Activated T-helper 1 cell treated with Interleukin-2 at 50 U/mL for 16 hours (primary cell): ENCODE data around the gene FYB1.
"Not testable (repeated sequence)": the region's sequence is repeated elsewhere in the genome, so short reads cannot be mapped to it uniquely, and the experiment has no call there.

ENCODE experiments used
- DNase-seq: peaks from one replicate; pipeline ENCODE4 v3.0.0-alpha.2; 2020; ENCODE audit warnings: low read depth

The FYB1 gene

DNA sequence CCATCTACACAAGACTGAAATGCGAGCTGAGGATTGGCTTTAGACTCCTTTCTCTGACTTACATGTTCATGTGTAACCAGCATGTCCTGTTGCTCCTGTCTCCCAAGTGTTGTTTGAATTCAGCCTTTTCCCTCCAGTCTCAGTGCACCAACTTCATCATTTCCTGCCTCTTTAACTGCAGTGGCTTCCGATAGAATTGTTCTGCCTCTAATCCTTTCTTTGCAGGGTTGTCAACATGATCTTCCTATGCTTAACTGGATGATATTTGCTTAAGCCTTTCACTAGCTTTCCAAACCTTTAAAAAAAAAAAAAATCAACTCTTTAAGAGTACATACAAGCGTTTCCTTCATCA is 6.7 kb upstream of the FYB1 start:
- DNase-seq = no peak

DNA sequence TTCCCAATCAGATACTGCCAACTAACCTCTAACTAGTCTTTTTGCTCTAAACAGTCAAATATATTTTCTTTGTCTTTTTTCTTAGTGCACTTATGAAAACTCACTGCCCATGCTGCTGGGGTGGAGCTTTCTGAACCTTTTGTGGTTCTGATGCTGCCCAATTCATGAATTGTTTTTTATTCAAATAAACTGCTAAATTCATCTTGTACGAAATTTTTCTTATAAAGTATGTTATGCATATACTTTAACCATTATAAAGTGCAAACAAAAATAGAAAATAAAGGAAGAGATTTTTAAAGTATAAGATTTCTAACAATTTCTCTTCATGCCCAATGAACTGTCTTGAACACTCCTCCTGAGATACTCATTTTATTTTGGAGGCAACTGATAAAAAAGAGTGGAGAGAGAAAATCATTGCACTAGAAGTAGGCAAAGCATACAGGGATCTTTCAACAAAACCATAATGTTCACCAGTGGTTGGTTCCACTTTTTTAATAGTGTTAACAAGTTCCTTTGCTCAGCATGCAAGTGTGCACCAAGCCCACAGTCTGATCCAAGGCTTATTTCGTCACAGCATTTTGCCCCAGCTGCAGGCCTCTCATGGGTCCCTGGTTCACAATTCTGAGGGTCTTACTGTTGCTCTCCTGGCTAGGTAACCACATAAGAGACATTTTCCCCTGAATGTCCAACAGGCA is 6.2 kb upstream of the FYB1 start:
- no peak for DNase-seq

DNA sequence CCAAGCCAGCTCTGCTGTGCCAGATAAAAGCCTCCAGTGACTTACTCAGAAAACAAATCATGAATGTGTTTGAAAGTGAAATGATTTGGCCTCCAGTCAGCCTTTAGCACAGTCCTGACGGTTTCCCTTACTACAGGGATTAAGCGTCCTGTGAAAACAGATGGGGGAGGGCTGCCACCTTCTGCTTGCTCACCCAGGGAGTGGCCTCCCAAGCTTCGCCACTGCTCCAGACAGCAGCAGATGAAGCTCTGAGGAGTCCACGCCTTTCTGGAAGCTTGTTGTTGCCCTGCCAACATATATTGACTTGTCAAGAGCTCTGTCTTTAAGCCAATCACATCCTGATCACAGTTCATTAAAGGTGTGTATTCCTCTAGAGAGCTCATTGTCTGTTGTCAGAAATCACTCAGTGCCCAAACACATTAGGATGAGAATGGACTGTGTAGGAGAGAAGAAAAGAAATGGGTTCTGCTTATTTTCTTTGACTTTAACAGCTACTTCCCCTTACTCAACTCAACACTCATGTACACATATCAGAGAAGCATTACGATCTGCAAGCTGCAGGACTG is 4.9 kb upstream of the FYB1 start:
- DNase-seq = no peak

DNA sequence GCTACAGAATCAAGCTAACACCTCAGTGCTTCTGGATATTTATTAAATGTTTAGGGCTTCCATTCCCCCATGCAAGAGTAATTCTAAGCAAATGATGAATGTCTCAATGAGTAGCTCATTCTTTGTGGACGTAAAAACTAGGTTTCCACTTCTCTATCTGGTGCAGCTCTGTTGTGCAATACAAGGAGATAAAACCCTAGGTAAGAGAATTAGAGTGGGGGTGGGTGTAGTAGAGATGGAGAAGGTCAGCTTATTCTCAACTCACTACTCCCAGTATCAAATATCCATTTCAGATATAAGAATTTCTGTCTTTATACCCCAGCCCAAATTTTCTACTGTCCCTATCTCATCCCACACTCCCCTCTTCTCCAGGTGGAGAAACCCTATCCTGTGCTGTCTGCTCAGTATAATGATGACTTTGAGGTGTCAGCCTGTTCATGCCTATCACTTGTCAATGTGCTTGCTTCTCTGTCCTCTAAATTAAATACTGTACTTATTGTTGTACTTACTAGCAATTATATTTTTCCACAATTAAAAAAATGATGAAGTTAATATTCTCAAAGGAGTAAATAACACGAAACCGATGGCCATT is 4.3 kb upstream of the FYB1 start:
- DNase-seq = no peak

DNA sequence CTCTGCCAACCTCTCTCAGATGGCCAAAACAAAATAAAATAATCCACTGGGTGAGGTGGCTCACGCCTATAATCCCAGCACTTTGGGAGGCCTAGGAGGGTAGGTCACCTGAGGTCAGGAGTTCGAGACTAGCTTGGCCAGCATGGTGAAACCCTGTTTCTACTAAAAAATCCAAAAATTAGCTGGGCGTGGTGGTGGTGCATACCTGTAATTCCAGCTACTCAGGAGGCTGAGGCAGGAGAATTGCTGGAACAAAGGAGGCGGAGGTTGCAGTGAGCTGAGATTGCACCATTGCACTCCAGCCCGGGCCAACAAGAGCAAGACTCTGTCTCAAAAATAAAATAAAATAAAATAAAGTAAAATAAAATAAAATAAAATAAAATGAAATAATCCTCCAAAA is 2.3 kb upstream of the FYB1 start:
- not testable (repeated sequence) for DNase-seq

DNA sequence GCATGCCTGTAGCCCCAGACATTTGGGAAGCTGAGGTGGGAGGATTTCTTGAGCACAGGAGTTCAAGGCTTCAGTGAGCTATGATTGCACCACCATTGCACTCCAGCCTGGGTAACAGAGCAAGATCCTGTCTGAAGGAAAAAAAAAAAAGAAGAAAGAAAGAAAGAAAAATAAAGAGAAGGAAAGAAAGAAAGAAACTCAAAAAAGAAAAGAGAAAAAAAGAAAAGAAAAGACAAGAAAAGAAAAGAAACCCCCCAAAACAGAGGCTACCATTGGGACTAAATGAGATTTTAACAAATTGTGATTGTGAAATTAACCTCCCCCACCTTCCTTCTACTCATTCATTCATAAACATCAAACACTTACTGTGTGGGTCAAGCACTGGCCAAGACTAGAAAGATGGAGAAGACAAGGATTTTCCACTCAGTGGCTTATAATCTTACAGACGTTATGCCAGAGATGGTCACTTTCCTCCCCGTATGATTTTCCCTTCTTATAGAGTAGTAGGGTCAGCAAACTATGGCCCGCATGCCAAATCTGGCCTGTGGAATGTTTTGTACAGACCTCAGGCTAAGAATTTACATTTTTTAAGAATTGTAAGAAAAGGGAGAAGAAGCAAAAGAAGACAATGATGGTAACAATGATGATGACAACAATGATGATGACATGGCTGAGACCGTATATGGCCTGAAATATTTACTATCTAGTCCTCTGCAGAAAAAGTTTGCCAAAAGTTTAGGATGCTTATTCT is 1.1 kb upstream of the FYB1 start:
- DNase-seq = no peak

DNA sequence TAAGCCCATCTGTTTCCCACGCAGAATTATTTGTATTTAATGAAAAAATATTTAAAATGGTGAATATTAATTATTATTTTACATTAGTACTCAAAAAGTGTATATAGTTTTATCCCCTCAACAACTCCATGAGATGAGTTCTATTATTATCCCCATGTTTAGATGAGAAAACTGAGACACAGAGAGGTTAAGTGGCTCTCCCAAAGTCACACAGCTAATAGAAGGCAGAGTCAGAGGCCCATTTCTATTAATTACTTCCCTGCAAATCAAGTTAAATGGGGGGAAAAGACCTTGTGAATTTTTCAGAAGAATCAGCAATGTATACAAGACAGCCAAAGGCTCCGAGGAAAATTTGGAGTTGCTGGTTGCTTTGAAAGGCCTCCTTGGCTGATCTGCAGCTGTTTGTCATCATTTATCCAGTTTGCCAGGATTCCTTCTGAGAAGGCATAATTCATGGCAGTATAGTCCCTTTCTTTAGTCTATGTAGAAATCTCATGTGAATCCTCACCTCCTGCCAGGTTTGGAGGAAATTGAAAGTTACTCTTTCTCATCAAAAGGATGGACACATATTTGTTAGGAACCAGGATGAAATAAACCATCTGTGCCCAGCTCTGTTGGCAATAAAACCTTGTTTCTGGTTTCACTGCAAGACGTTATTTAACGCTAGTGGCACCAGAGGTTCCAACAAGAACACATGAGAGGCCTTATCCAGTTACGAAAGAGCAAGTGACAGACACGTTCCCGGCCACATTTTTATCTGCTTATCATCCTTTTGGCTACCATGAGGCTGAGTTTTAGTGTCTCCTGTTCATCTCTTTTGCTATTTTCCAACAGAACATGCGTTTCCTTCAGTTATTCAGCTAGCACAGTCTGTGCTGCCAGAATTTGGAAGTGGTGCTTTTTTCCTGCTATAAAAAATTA is 621 bp downstream of the FYB1 start:
- no peak for DNase-seq

DNA sequence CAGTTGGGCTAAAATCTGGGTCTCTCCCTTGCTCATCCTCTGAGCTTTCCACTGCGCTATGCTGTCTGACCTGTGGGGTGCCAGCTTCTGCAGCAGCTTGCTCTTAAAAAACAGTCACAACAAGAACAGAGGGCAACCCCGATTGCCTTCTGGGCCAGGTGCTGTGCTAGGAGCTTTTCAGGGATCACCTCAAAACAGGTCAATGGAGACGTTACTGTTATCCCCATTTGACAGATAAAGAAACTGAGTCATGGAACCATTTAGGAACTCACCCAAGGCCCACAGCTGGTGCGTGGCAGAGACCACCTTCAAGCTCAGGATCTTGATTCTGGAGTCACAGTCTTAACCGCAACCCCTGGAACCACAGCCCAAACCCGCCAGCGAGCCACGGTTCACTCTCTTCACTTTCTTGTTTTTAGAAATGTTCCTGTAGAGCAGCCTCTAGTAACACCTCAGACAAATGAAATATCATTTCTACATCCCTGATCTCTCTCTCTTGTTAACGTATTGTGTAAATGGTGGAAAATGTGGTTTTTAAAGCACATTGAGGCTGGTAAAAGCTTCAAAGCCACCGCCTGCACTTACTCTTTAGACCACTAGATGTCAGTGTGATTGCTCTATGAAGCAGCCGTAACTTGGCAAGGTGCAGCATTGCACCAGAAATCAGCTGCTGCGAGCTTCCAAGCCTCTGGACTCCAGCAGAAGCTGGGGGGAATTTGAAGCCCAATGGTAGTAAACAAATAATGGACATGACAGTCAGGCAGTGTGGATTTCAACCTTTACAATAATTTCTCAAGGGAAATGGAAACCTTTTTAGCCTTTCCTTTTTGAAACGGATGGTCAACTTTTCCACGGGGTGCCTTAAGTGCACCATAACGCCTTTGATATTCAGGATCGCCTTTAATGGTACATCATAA is 1.7 kb downstream of the FYB1 start:
- peak; percentile 56 for DNase-seq

DNA sequence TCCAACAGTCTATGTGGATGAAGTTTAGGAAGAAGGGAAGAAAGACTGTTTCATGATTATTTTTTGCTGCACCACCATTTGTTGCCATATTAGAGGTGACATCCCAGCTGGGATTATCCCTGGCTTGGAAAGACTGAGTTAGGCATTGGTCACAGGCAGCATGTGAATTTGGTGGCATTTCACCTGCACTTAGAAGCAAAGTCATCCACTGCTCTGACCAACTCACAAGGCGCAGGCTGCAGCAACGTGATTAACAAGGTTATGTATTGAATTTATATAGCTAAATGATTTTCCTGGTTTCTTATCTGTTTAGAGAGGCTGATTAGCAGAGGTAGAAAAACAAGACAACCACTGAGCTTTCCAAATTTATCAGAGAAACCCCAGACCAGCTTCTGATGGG is 2.7 kb downstream of the FYB1 start:
- DNase-seq = no peak

DNA sequence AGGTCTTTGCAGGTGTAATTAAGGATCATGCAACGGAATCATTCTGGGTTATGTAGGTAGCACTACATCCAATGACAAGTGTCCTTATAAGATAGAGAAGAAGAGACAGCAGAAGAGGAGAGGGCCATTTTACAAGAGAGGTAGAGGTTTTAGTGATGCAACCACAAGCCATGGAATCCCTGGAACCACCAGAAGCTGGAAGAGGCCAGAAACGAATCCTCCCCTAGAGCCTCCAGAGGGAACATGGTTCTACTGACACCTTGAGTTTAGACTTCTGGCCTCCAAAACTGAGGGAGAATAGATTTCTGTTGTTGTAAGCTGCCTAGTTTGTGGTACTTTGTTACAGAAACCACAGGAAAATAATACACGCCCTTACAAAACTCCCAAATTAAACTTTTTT is 3.5 kb downstream of the FYB1 start:
- DNase-seq = no peak

DNA sequence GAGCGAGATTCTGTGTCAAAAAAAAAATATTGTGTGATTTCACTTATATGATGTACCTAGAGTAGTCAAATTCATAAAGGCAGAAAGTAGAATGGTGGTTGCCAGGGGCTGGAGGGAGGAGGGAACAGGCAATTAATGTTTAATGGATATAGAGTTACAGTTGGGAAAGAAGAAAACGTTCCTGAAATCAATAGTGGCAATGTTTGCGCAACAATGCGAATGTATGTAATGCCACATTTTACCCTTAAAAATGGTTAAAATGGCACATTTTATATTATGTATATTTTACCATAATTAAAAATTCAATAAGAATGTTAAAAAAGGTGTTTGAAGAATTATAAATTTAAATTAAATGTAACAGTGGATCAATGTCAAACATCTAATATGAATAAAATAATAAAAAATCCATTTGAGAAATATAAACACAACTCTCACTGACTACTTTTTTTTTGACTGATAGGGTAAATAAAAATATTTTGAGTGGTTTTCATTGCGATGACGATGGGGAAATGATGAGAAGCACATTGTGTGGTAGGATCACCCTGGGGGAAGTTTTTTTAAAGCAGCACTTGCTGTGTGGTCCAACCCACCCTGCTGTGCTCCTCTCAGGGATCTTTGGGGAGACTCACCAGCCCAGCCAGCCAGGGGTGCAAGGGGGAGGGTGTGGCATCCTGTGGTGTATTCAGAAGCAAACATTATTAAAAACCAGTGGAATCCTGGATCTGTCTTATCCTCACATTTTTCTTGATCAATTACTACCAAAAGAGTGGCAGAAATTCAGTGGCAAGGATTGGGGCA is 4.3 kb downstream of the FYB1 start:
- DNase-seq = no peak

DNA sequence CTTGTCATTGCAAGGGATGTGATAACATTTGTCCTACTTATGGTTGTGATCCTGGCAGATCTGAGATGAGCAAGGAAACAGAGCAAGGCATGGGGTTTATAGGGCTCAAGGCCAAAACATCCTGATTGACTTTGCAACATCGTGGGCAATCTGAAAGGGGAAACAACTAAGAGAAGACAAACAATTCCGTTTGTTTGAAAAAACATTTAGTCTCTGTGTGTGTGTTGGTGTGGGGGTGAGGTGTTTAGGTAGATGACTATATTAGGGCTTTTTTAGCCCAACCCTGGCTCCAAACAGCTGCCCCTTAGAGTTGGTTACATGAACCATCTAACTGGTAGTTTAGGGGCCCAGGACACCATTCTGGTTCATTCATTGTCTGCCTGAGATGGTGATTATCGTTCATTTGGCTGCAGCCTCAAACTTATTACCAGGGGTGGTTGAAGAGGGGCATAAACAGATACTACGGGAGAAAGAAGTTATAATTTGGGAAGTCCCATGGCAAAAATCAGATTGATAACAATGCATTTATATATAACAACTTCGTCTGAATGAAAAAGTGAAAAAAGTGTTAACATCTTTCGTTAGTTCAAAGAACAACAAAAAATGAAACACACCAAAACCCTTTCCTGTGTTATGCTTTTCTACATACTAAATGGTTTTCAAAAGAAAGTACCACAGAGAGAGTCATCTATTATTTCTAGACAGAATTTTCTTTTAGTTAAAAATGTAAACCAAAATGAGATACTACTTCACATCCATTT is 5.7 kb downstream of the FYB1 start:
- DNase-seq = no peak

DNA sequence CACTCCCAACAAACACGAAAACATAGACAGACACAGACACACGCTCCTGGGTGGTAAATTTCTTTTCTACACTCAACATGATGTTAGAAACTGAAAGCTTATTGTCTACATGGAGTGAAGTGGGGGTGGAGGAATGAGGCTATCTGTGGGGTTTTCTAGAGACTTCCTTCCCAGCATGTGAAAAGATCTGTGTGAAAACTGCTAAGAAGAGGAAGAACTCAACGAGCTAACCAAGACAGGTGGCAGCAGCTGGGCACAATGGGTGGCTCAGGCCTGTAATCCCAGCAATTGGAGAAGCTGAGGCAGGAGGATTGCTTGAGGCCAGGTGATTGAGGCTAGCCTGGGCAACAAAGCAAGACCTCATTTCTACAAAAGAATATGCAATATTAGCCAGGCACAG is 7.6 kb downstream of the FYB1 start:
- no peak for DNase-seq

DNA sequence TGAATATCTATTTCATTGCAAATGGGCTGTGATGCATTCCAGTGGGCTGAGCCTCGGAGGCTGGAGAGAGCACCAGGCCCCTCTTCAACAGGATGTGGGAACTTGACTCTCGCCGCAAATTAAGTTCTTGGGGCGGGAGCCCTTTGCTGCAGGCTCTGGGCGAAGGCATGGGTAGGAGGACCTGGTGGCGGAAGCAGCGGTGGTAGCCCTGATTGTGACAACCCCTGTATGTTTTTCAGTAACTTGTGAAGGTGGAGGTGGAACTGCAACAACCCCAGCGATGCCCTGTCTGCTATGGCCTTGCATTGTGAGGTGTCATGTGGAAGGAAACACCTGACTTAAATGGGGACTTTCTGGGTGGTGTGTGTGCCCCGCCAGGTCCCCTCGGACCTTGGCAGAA is 9.4 kb downstream of the FYB1 start:
- peak; percentile 76 for DNase-seq

DNA sequence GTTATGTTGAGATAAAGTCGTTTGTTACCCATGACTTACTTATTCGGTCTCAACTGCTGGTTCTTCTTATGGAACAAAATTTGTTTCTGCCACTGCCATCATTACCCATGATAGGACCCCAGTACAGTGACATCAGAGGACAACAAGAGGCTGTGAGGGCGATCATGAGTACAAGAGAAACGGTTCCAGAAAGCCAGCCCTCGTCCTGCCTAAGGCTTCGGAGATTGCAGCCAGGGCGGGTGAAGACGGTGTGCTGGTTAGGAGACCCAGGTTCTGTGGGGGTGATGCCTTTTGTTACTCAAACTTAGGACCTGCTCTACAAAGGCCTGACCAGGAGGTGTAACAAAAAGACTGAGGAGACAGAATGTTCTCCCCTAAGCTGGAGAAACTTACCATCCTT is 10.9 kb downstream of the FYB1 start:
- no peak for DNase-seq

DNA sequence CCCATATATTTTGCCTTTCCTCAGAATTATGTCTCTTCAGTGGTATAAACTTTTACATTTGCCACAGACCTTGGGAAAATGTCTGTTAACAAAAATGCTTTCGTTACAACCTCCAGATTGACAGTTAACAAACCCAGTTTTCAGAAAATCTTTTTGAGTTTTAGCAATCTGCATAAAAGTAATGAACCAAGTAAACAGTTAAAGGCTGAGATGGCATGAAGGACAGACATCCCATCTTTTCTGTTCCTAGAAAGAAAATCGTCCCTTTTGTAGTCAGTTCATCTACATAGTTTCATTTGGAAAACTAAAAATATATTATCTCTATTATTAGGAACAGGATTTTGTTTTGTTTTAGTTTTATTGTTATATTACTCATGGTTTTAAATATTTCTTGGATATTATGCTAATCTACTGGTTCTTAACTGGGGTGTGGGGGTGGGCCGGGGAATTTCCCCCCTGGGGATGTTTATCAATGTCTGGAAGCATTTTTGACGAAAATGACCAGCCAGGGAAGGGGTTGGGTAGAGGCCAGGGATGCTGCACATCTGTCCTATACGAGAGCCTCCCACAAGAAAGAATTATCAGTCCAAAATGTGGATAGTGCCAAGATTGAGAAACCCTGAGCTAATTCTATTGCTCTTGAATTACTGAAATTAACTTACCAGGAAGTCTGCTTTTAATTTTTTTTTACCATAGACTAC is 11.9 kb downstream of the FYB1 start:
- DNase-seq = no peak

DNA sequence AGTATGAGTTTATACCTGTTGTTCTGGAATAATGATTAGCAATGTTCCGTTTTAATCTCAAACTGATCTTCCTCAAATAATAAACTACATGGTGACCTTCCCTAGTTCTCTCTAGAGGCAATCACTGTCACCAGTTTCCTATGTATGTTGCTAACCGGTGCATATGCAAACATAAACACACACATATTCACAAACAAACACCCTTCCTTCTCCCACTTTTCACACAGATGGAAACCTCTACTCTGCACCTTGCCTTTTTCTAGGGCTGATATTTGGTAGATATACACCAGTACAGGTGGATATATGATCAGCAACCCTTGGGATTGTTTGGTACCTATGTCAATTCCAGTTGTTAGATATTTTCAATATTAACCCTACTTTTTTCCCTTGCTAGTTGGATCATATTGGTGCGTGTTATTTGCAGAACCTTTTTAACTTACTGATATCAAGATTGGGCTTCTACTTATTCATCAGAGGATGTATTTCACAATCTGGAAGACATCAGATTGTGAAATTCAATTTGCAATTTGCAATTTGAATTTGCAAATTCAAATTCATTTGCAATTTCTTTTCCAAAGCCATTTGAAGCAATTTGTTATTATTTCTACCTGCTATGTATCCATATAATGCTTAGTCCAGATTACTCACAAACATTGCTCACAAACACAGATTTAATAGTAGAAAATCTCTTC is 12.6 kb downstream of the FYB1 start:
- no peak for DNase-seq

DNA sequence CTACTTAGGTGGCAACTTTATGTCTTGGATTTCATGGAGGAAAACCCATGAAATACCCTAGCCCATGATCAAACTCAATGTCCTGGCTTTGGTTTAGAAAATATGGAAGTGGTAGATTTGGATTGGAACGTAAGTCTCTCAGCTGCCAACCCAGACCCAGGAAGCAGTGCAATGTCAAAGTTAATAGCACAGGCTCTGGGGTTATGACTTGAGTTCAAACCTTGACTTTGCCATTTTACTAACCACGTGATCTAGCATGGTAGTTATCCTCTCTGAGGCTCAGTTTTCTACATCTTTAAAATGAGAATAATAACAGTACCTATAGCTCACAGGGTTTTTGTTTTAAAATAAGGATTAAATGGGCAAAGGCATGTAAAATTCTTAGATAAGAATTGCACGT is 13.8 kb downstream of the FYB1 start:
- no peak for DNase-seq
